Activated CD4-positive, alpha-beta memory T cell treated with anti-CD3 and anti-CD28 coated beads for 36 hours (primary cell): Measurements from ENCODE around the gene VAV2. TPM values are rescaled to one million over a fixed set of nuclear protein-coding genes. Genes with fewer than 3 reads are reported as not detected.

ENCODE experiments used
- CTCF ChIA-PET: fragments of 350-600 bp; sonication (Branson Sonifier 250); formaldehyde crosslinking; loops from one replicate; lab custom pipeline; 2021; ENCODE audit warnings: antibody characterized with exemption, inconsistent platforms; lab: Charles Lee
- POLR2A ChIA-PET: fragments of 350-600 bp; sonication (Branson Sonifier 250); formaldehyde crosslinking; loops from one replicate; lab custom pipeline; 2021; ENCODE audit warnings: antibody characterized with exemption; lab: Charles Lee
- DNase-seq: peaks from one replicate; pipeline ENCODE4 v3.0.0-alpha.2; 2020
- H3K27ac Mint-ChIP-seq: one replicate; pipeline ENCODE4 v1.8.0; 2021; ENCODE audit warnings: mixed read lengths
- H3K27me3 Mint-ChIP-seq: one replicate; pipeline ENCODE4 v1.8.0; 2021; ENCODE audit warnings: mixed read lengths
- H3K36me3 Mint-ChIP-seq: one replicate; pipeline ENCODE4 v1.8.0; 2021; ENCODE audit warnings: mixed read lengths
- H3K4me1 Mint-ChIP-seq: one replicate; pipeline ENCODE4 v1.8.0; 2021; ENCODE audit warnings: low read depth, mixed read lengths
- H3K4me3 Mint-ChIP-seq: one replicate; pipeline ENCODE4 v1.8.0; 2021; ENCODE audit warnings: mild to moderate bottlenecking, mixed read lengths
- H3K9me3 Mint-ChIP-seq: one replicate; pipeline ENCODE4 v1.8.0; 2021; ENCODE audit warnings: mixed read lengths
- intact Hi-C: fragments of 100-400 bp; cut with micrococcal nuclease; formaldehyde crosslinking; loops from one replicate; pipeline ENCODE4 v1.15.1; 2023
- total RNA-seq, 2 experiments: library from RNA; stranded (reverse); gene quantifications; one replicate each; pipeline ENCODE4 v1.2.3, GENCODE V29; 2021

Gene VAV2
- total RNA-seq, 2 experiments from 2014 or later: 4.5 to 5.3 TPM

DNA sequence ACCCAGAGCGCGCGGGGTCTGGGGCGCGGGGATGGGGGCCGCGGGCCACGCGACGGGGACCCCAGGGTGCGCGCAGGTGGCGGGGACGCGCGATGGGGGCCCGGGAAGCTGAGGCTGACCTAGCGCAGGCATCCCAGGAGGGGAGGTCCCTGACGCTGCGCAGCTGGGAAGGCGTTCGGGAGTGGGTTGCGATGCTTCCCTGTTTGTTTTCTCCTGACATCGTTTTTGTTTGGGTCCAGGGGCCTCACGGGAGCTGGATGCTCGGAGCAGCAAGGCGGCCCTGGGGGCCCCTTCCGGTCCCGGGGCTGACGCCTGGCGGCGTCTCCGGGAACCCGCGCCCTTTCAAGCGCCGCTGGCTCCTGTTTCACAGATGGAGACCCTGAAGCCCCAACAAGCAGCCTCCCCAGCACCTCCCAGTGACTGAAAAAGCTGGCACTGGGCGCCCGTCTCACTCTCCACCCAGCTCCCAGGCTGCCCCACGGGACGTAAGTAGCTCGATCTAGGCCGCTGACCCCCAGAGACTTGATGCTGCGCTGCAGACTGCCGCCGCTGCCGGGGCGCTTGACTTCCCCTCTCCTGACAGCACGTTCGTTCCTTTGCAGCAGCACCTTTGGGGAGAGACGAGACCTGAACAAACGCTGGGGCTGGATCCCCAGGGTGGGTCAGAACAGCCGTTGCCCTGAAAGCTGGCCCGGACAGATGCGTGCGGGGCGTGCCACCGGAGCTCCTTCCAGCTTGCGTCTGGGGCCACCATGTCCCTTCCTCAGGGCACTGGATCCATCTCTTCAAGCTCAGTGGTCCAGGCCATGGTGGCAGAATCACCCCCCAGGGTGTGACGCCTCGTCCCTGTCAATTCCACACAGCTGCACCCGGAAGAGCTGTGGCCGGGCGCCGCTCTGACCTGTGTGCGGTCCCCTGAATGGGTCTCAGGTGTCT is 33.8 kb upstream of the VAV2 start:
- peaks cover 12% of the 10 kb centered on the region for H3K4me1 Mint-ChIP-seq
- H3K27ac Mint-ChIP-seq: peak overlapping the region; percentile 33
- H3K36me3 Mint-ChIP-seq: peaks cover 6% of the 10 kb centered on the region
- H3K9me3 Mint-ChIP-seq: no peaks in the 10 kb centered on the region
- no peaks in the 10 kb centered on the region for H3K27me3 Mint-ChIP-seq
- ChIA-PET POLR2A (interaction anchor here (0.6 to 2.9 kb wide), 4 partner anchors 40 to 139 kb away, joined by 3 to 13 read pairs (median 4); no protein-coding TSS in a partner anchor), CTCF (interaction anchor here (0.5 to 2.3 kb wide), 7 partner anchors 26 to 773 kb away, joined by 3 to 20 read pairs (median 4); no protein-coding TSS in a partner anchor)
- peak overlapping the region; percentile 76 for H3K4me3 Mint-ChIP-seq
- intact Hi-C loops: loop anchor here (1.0 to 2.0 kb wide), 3 partner anchors 42 to 139 kb away; partner anchors contain the start of genes BRD3, RNU6ATAC and WDR5
- DNase-seq: peak; percentile 65

DNA sequence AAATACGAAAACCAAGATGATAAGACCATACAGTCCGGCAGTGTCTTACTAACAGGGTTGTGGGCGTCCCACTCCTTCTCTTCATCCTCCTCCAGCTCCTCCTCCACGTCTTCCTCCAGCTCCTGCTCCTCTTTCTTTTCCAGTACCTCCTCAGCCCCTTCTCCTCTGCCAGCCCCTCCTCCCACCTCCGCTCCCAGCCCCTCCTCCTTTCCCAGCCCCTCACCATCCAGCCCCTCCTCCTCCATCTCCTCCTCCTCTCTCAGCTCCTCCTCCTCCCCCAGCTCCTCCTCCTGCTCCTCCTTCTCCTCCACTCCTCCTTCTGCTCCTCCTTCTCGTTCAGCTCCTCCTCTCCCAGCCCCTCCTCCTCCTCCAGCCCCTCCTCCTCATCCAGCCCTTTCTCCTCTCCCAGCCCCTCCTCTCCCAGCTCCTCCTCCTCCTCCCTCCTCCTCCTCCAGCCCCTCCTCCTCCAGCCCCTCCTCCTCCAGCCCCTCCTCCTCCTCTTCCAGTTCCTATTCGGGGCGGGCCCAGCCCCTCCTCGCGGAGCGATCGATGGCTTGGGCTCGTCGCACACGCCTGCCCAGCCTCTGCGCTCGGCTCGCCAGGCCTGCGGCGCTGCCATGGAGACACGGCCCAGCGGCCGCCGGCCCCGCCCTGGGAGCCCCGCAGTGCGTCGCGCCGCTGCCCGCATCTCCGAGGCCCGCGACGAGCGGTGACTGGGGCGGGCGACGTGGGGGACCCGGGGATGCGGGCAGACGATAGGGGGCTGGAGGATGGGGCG is 32.9 kb upstream of the VAV2 start, which contains the start of gene BRD3OS:
TSS of gene BRD3OS (plus strand) at position 654 of the 778 bp plus-strand sequence. CDS start 1,267 bp downstream, outside the sequence.
- Mint-ChIP-seq H3K36me3 (peaks cover 3% of the 10 kb centered on the region), H3K27ac (peak within 1 kb of the TSS; percentile 33), H3K4me3 (peak within 1 kb of the TSS; percentile 76), H3K9me3 (no peaks in the 10 kb centered on the region), H3K4me1 (peaks cover 12% of the 10 kb centered on the region), H3K27me3 (no peaks in the 10 kb centered on the region)
- POLR2A ChIA-PET: interaction anchor here (1.4 to 2.9 kb wide), 3 partner anchors 41 to 140 kb away, joined by 3 to 13 read pairs (median 5); no protein-coding TSS in a partner anchor
- CTCF ChIA-PET: interaction anchor here (0.9 to 2.3 kb wide), 5 partner anchors 31 to 243 kb away, joined by 3 to 20 read pairs (median 6); no protein-coding TSS in a partner anchor
- DNase-seq: peak; percentile 94
- intact Hi-C loops: loop anchor here (1.0 to 2.0 kb wide), 3 partner anchors 43 to 140 kb away; partner anchors contain the start of genes BRD3, RNU6ATAC and WDR5

DNA sequence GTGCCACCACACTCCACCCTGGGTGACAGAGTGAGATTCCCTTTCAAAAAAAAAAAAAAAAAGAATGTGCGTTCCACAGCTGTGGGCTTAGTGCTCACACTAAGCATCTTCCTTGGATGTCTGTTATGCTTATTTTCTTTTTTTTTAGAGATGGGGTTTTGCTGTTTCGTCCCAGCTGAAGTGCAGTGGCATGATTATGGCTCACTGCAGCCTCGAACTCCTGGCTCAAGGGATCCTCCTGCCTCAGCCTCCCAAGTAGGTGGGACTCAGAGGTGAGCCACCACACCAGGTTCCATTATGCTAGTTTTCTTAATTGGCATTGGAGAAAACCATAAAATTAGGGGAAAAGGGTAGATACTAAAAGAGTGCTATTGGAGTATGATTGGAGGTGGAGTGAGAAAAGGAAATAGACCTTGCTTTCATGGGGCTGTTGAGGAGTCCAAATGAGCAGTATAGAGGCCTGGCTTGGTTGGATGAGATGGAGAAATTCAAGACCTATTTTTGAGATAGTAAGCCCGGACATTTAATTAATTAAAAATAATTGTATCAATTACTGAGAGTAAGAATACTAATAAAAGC is 32.2 kb upstream of the VAV2 start:
- H3K36me3 Mint-ChIP-seq: peaks cover 3% of the 10 kb centered on the region
- no peak overlapping the region for H3K27ac Mint-ChIP-seq
- POLR2A ChIA-PET: interaction anchor here (2.9 kb wide), 1 partner anchor 42 kb away, joined by 13 read pairs; no protein-coding TSS in a partner anchor
- CTCF ChIA-PET: interaction anchor here (2.3 to 4.4 kb wide), 2 partner anchors 29 to 30 kb away, joined by 17 to 20 read pairs; no protein-coding TSS in a partner anchor
- no peak for DNase-seq
- H3K27me3 Mint-ChIP-seq: no peaks in the 10 kb centered on the region
- H3K9me3 Mint-ChIP-seq: no peaks in the 10 kb centered on the region
- H3K4me1 Mint-ChIP-seq: peaks cover 12% of the 10 kb centered on the region
- intact Hi-C loops: loop anchor here (2.0 kb wide), 1 partner anchor 140 kb away; the partner anchor contains the start of gene RNU6ATAC
- peak overlapping the region; percentile 16 for H3K4me3 Mint-ChIP-seq

DNA sequence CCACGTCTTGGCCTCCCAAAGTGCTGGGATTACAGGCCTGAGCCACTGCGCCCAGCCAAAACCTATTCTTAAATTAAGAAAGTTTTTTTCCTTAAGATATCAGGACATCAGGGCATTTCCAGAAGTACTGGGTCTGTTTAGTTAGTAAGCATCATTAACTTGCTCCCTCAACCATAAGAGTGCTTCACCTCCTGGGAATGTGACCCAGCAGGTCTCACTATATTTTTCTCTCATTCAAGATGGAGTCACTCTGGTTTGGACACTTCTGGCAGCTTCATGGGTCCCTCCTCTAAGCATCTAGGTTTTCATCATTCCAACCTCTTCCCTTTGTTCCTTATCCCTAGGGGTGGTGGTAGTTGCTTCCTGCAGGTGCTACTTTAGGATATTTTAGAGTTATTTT is 22.8 kb upstream of the VAV2 start:
- intact Hi-C loops: no loop called here
- ChIA-PET CTCF (no interaction called here), POLR2A (no interaction called here)
- no peaks in the 10 kb centered on the region for H3K27me3 Mint-ChIP-seq
- H3K4me1 Mint-ChIP-seq: no peaks in the 10 kb centered on the region
- no peak for DNase-seq
- H3K27ac Mint-ChIP-seq: no peak overlapping the region
- no peaks in the 10 kb centered on the region for H3K36me3 Mint-ChIP-seq
- no peak overlapping the region for H3K4me3 Mint-ChIP-seq
- H3K9me3 Mint-ChIP-seq: peaks cover 7% of the 10 kb centered on the region

DNA sequence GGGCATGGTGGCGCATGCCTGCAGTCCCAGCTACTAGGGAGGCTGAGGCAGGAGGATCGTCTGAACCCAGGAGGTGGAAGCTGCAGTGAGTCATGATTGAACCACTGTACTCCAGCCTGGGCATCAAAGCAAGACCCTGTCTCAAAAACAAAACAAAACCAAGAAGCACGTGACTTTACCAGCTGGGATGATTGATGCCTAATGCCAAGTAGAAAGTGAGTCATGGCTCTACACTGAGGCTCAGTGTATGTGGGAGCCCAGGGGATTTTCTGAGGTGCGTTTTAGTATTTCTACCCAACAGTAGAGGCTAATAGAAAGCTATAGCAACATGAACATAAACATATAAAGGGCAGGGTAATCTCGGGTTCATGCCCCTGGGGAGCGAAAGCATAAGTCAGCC is 19.3 kb upstream of the VAV2 start:
- H3K9me3 Mint-ChIP-seq: peaks cover 7% of the 10 kb centered on the region
- no peaks in the 10 kb centered on the region for H3K4me1 Mint-ChIP-seq
- no peak for DNase-seq
- no peaks in the 10 kb centered on the region for H3K27me3 Mint-ChIP-seq
- no peak overlapping the region for H3K27ac Mint-ChIP-seq
- intact Hi-C loops: no loop called here
- H3K4me3 Mint-ChIP-seq: no peak overlapping the region
- ChIA-PET CTCF (no interaction called here), POLR2A (no interaction called here)
- no peaks in the 10 kb centered on the region for H3K36me3 Mint-ChIP-seq

DNA sequence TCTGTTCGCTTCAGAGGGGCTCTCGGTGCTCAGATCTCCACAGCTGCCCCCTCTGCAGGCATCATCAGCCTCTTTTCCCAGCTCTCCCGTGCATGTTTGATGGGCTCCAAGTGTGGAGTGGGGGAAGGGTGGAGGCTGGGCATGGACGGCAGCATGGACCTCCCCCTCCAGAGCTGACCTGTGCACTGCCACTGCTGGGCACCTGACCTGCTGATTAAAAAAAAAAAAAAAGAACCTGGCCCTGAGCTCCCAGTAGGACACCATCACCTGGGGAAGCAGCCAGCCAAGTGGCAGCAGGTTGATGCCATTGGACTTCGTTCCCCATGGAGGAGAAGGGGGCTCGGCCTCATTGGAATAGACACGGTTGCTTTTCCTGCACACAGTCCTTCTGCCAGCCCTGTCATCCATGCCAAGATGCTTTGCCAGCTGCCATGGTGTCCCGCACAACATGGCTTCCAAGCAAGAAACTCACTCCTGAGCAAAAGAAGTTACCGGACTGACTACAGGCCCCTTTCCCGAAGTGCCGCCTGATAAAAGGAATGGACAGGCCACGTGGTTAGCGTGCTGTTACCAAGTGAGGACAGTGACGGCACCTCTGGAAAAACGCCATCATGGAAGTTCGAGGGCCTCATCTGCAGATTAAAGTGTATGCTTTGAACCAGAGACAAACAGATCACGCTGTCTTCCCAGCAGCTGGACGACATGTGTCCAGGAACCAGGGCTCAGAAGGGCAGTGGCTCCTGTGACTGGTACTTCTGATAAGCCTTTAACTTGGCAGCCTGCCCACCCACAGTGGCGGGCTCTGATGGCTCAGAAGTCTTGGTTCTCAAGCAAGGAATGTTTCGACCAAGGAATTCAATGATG is 18.4 kb upstream of the VAV2 start:
- no peaks in the 10 kb centered on the region for H3K27me3 Mint-ChIP-seq
- no peak for DNase-seq
- H3K9me3 Mint-ChIP-seq: peaks cover 7% of the 10 kb centered on the region
- ChIA-PET CTCF (no interaction called here), POLR2A (no interaction called here)
- H3K27ac Mint-ChIP-seq: no peak overlapping the region
- intact Hi-C loops: no loop called here
- no peak overlapping the region for H3K4me3 Mint-ChIP-seq
- no peaks in the 10 kb centered on the region for H3K4me1 Mint-ChIP-seq
- no peaks in the 10 kb centered on the region for H3K36me3 Mint-ChIP-seq

DNA sequence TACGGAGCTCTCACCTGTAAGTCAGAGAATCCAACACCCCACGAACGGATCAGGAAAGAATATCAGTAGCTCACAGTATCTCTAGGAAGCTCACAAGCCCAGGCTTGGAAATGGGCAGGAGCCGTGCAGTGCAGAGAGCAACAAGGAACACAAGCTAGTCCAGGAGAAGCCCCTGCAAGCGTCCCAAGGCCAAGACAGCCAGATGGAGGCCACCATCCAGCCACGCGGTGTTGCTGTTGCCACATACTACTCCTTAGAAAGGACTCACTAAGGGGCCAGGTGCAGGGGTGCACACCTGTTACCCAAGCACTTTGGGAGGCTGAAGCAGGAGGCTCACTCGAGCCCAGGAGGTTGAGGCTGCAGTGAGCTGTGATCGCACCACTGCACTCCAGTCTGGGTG is 15.4 kb upstream of the VAV2 start:
- Mint-ChIP-seq H3K27me3 (peaks cover 2% of the 10 kb centered on the region), H3K4me1 (no peaks in the 10 kb centered on the region), H3K36me3 (no peaks in the 10 kb centered on the region), H3K27ac (no peak overlapping the region), H3K4me3 (no peak overlapping the region), H3K9me3 (peaks cover 5% of the 10 kb centered on the region)
- ChIA-PET POLR2A (no interaction called here), CTCF (interaction anchor here (1.4 kb wide), 1 partner anchor 14 kb away, joined by 5 read pairs; no protein-coding TSS in a partner anchor)
- no peak for DNase-seq
- intact Hi-C loops: no loop called here

DNA sequence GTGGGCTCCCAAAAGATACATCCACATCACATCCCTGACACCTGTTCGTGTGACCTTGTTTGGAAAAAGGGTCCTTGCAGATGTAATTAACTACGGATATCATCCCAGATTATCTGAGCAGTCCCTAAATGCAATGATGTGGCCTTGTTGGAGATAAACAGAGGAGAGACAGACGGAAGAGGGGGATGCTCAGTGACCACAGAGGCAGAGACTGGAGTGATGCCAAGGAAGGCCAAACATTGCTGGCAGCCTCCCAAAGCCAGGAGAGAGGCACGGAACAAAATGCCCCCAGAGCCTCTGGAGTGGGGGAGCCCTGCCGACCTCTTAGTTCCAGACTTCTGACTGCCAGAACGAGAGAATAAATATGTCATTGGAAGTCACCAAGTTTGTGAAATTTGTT is 15.0 kb upstream of the VAV2 start:
- intact Hi-C loops: no loop called here
- Mint-ChIP-seq H3K4me1 (no peaks in the 10 kb centered on the region), H3K27ac (no peak overlapping the region), H3K36me3 (no peaks in the 10 kb centered on the region), H3K9me3 (peaks cover 5% of the 10 kb centered on the region), H3K27me3 (peaks cover 5% of the 10 kb centered on the region), H3K4me3 (no peak overlapping the region)
- POLR2A ChIA-PET: no interaction called here
- CTCF ChIA-PET: interaction anchor here (1.0 to 1.4 kb wide), 2 partner anchors 13 to 92 kb away, joined by 4 to 5 read pairs; no protein-coding TSS in a partner anchor
- DNase-seq: no peak

DNA sequence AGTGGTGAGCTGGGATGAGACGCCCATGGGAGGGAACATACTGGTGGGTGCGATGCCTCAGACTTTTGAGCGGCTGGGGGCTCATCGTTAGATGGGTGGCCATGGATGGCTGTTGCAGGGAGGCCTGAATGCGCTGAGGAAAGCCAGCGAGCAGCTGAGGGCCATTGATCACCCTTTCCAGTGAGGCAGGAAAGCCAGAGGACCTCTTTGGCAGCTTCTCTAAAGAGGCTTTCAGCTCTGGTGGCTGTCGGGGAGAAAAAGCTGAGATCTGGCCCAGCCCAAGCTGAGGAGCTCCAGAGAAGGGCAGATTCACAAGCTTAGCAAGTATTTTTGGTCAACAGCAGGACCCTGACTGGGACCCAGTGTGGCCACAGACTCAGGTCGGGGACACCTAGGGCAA is 13.3 kb upstream of the VAV2 start:
- DNase-seq: no peak

DNA sequence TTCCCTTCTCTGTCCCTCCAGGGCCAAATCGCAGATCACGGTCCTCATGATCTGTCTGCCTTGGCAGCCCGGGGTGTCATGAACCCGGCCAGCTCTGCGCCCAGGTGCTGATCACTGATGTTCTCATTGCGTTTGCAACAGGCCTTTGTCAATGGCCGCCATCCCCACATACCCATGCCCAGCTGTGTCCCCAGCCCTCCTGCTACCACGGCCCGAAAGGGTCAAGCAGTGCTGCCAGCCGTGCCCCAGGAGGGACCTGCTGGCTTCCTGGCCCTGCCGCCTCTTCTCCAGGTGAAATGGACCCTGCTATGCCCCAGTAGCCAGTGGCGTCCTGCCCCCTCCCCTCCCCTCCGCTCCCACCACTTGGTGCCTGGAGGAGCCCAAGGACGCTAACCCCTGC is 12.8 kb upstream of the VAV2 start:
- peaks cover 5% of the 10 kb centered on the region for H3K27me3 Mint-ChIP-seq
- H3K27ac Mint-ChIP-seq: no peak overlapping the region
- ChIA-PET CTCF (interaction anchor here (1.6 kb wide), 1 partner anchor 11 kb away, joined by 7 read pairs; no protein-coding TSS in a partner anchor), POLR2A (no interaction called here)
- H3K4me1 Mint-ChIP-seq: no peaks in the 10 kb centered on the region
- intact Hi-C loops: no loop called here
- H3K36me3 Mint-ChIP-seq: no peaks in the 10 kb centered on the region
- no peak for DNase-seq
- H3K4me3 Mint-ChIP-seq: no peak overlapping the region
- H3K9me3 Mint-ChIP-seq: no peaks in the 10 kb centered on the region

More for the DNA sequence above, 13.3 kb upstream of the VAV2 start:
- Mint-ChIP-seq H3K4me3 (no peak overlapping the region), H3K27me3 (peaks cover 5% of the 10 kb centered on the region), H3K9me3 (no peaks in the 10 kb centered on the region), H3K4me1 (no peaks in the 10 kb centered on the region), H3K27ac (no peak overlapping the region), H3K36me3 (no peaks in the 10 kb centered on the region)
- CTCF ChIA-PET: interaction anchor here (1.6 kb wide), 1 partner anchor 12 kb away, joined by 7 read pairs; no protein-coding TSS in a partner anchor
- POLR2A ChIA-PET: no interaction called here
- intact Hi-C loops: no loop called here
